Nephron progenitor cell (in vitro differentiated cells): ENCODE measurements around the gene MAML2.

Experiments used
- DNase-seq: peaks from one replicate; pipeline ENCODE4 v3.0.0; 2021
- H3K27ac Mint-ChIP-seq: 2 replicates; pipeline ENCODE4 v1.8.0; 2021; ENCODE audit warnings: mild to moderate bottlenecking, moderate library complexity, mixed read lengths
- H3K27me3 Mint-ChIP-seq: 2 replicates; pipeline ENCODE4 v1.8.0; 2021; ENCODE audit warnings: mild to moderate bottlenecking, low read depth, mixed read lengths; ENCODE audit not compliant: poor library complexity
- H3K36me3 Mint-ChIP-seq: 2 replicates; pipeline ENCODE4 v1.8.0; 2021; ENCODE audit warnings: low read depth, mixed read lengths
- H3K4me1 Mint-ChIP-seq: 2 replicates; pipeline ENCODE4 v1.8.0; 2021; ENCODE audit warnings: mixed read lengths
- H3K4me3 Mint-ChIP-seq: 2 replicates; pipeline ENCODE4 v1.8.0; 2021; ENCODE audit warnings: mild to moderate bottlenecking, moderate library complexity, mixed read lengths
- H3K9me3 Mint-ChIP-seq: 2 replicates; pipeline ENCODE4 v1.8.0; 2021; ENCODE audit warnings: mild to moderate bottlenecking, moderate library complexity, mixed read lengths
- TF ChIP-seq, protein P1 (sequence below): fragments of 200-600 bp; sonication (generic); IDR thresholded peaks from 2 replicates; pipeline ENCODE4 v1.5.0; 2021; ENCODE audit warnings: antibody characterized with exemption

The MAML2 gene

DNA sequence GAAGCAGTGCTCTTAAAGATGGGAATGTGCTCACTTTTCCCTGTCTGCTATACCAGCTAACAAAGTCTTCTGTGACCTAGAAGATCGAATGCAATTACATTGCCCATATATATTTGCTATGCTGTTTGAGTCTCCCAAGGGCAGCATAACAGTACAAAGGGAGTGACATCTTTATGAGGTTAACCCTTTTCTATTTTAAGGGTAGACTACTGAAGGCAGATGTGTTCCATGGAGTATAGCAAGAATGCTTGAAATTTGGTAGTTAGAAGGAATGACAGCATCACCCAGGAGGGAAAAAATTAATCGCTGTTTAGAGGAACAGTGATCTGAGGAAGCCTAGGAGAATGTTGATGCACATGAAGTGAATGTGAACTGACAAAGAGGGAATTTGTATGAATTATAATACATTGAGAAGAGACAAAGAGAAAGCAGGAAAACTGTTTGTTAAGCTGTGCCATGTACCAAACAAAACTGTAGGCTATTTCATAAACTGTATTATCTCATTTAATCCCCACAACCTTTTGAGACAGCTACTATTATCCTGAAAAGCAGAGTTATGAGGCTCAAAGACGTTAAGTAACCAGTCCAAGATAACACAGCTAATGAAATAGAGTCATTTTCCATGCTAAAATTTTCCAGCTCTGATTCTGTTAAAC, 13.0 kb downstream of the MAML2 start:
- Mint-ChIP-seq H3K27ac (peak overlapping the region; percentile 68), H3K4me1 (peaks cover 93% of the 10 kb centered on the region), H3K27me3 (no peaks in the 10 kb centered on the region), H3K4me3 (no peak overlapping the region), H3K36me3 (peaks cover 30% of the 10 kb centered on the region), H3K9me3 (no peaks in the 10 kb centered on the region)
- DNase-seq = no peak
- TF ChIP-seq, protein P1, sequence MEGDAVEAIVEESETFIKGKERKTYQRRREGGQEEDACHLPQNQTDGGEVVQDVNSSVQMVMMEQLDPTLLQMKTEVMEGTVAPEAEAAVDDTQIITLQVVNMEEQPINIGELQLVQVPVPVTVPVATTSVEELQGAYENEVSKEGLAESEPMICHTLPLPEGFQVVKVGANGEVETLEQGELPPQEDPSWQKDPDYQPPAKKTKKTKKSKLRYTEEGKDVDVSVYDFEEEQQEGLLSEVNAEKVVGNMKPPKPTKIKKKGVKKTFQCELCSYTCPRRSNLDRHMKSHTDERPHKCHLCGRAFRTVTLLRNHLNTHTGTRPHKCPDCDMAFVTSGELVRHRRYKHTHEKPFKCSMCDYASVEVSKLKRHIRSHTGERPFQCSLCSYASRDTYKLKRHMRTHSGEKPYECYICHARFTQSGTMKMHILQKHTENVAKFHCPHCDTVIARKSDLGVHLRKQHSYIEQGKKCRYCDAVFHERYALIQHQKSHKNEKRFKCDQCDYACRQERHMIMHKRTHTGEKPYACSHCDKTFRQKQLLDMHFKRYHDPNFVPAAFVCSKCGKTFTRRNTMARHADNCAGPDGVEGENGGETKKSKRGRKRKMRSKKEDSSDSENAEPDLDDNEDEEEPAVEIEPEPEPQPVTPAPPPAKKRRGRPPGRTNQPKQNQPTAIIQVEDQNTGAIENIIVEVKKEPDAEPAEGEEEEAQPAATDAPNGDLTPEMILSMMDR = no peak

DNA sequence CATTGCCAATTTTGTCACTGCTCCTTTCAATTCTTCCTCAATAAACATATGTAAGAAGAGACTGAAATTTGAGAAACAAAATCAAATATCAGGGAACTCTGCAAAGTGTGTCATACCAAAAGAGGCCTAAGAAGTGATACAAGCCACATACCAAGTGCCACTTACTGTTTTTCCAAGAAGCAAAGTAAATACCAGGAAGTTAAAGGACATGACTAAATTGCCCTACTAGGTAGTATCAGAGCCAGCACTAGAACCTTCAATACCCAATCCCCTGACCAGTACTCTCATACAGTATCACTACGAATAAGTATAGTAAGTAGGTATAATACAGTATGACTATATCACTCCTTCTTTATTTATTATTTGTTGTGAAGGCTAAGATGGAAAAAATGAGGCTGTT, 13.6 kb downstream of the MAML2 start:
- Mint-ChIP-seq H3K4me3 (peak overlapping the region; percentile 10), H3K4me1 (peaks cover 92% of the 10 kb centered on the region), H3K27me3 (no peaks in the 10 kb centered on the region), H3K9me3 (no peaks in the 10 kb centered on the region), H3K36me3 (peaks cover 31% of the 10 kb centered on the region), H3K27ac (peak overlapping the region; percentile 83)
- no peak for DNase-seq
- TF ChIP-seq, protein P1 = no peak

DNA sequence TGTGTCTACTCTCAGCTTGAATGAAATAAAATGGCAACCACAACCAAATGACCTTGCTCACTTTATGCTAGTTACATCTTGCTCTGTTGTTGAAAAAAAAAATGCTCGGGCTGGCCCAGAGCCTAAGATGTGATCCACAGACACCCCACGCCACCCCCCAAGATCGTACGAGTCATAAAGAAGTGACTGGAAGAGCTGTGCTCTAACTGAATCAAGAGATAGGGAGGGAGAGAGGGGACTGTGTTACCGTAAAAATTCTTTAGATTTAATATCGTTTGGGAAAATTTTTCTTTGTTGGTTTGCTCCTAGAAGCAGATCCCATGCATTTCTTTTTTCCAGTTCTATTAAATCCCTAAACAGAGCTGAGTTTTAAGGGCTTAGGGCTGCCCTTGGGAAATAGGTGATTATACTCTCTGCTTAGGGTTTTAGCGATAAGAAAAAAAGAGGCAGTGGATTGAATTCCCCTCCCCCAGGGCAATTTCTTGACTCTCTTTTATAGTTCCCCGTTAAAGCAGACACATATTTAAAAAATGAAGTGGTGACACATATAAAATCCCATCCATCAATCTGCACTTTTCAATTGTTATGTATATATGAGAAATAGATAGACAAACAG, 14.5 kb downstream of the MAML2 start:
- peak overlapping the region; percentile 83 for H3K27ac Mint-ChIP-seq

DNA sequence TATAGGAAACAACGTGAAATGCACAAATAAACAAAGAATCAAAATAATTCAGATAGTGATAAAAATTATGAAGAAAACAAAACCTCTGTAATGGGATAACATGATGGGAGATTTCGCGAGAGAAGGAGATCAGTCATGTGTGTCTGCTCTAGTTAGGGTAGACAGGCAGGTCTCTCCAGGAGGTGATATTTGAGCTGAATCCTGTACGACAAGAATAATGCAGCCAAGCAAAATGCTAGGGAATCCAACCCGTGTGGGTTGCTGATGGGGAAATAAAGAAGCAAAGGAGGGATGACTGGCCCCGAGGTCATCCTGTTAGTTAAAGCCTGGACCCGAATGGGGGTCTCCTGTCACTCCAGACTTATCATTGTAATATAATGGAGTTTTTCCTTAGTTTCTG, 16.0 kb downstream of the MAML2 start:
- Mint-ChIP-seq H3K27ac (peak overlapping the region; percentile 27), H3K4me3 (no peak overlapping the region)
- DNase-seq = peak; percentile 6

More for the DNA sequence above, 14.5 kb downstream of the MAML2 start:
- no peaks in the 10 kb centered on the region for H3K9me3 Mint-ChIP-seq
- no peak for DNase-seq
- peaks cover 37% of the 10 kb centered on the region for H3K36me3 Mint-ChIP-seq
- TF ChIP-seq, protein P1 = no peak
- no peak overlapping the region for H3K4me3 Mint-ChIP-seq
- no peaks in the 10 kb centered on the region for H3K27me3 Mint-ChIP-seq
- H3K4me1 Mint-ChIP-seq = peaks cover 82% of the 10 kb centered on the region

DNA sequence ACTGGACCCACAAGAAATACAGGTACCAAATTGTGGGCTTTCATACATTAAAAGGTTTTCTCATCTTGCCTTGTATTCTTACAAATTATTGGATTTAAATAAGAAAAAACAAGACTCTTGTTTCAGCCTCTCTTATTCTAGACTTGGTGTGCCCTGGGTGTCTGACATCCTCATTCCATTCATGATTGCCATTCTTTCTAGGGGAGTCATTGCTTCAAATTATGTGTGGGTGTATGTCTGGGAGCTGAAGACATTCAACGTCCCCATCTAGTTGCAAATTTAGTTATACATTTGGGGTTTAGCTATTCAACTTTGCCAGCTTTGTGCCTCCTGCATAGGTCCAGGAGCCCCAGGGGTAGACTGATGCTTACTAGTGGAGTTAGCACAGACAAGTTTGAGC, 18.1 kb downstream of the MAML2 start:
- H3K27me3 Mint-ChIP-seq = no peaks in the 10 kb centered on the region
- H3K4me3 Mint-ChIP-seq = no peak overlapping the region
- peaks cover 6% of the 10 kb centered on the region for H3K9me3 Mint-ChIP-seq
- H3K36me3 Mint-ChIP-seq = peaks cover 67% of the 10 kb centered on the region
- no peak overlapping the region for H3K27ac Mint-ChIP-seq
- DNase-seq = no peak
- H3K4me1 Mint-ChIP-seq = peaks cover 73% of the 10 kb centered on the region
- TF ChIP-seq, protein P1 = no peak

More for the DNA sequence above, 16.0 kb downstream of the MAML2 start:
- TF ChIP-seq, protein P1 = no peak
- Mint-ChIP-seq H3K27me3 (no peaks in the 10 kb centered on the region), H3K36me3 (peaks cover 52% of the 10 kb centered on the region), H3K4me1 (peaks cover 70% of the 10 kb centered on the region), H3K9me3 (peaks cover 6% of the 10 kb centered on the region)

DNA sequence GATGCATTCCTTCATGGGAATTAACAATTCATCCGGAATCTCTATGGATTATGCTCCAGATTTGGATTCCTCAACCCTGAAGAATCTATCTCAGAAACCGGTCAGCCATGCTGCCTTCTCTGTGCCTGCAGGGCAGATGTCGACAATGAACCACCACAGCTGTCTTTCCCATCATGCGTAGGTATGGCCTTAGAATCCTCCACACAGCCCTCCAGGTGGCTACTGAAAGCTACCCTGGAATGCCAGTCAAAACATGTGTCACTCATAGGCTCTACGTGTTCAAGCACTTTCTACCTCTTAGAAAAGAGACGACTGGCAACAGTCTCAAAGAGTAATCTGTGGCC, 19.4 kb downstream of the MAML2 start:
- Mint-ChIP-seq H3K4me3 (no peak overlapping the region), H3K4me1 (peaks cover 60% of the 10 kb centered on the region), H3K27ac (no peak overlapping the region), H3K36me3 (peaks cover 69% of the 10 kb centered on the region), H3K27me3 (no peaks in the 10 kb centered on the region), H3K9me3 (peaks cover 6% of the 10 kb centered on the region)
- DNase-seq = no peak
- TF ChIP-seq, protein P1 = no peak
